BE2C (cell line): ENCODE measurements around the gene KIFC3.
A peak's percentile ranks its signal among the peaks of the same experiment; 100 is the strongest.

Source experiments
- DNase-seq: peaks from one replicate; pipeline ENCODE4 v3.0.0-alpha.2; 2020
- H3K27me3 ChIP-seq: fragments of 250-450 bp; sonication (Bioruptor Pico); 2 replicates; pipeline ENCODE4 v1.5.1; 2020; ENCODE audit warnings: mild to moderate bottlenecking
- H3K36me3 ChIP-seq: fragments of 250-450 bp; sonication (Bioruptor Pico); 2 replicates; pipeline ENCODE4 v1.5.1; 2020; ENCODE audit warnings: mild to moderate bottlenecking
- H3K4me1 ChIP-seq: fragments of 250-450 bp; sonication (Bioruptor Pico); 2 replicates; pipeline ENCODE4 v1.5.1; 2020
- H3K4me3 ChIP-seq: 2 replicates; pipeline ENCODE4 v1.5.1; 2011; ENCODE audit warnings: low read depth, low read length
- H3K9me3 ChIP-seq: fragments of 250-450 bp; sonication (Bioruptor Pico); 2 replicates; pipeline ENCODE4 v1.5.1; 2020
- CTCF ChIP-seq: IDR thresholded peaks from 2 replicates; pipeline ENCODE4 v1.5.1; 2012; ENCODE audit warnings: mild to moderate bottlenecking, low read depth, low read length

KIFC3 gene

DNA sequence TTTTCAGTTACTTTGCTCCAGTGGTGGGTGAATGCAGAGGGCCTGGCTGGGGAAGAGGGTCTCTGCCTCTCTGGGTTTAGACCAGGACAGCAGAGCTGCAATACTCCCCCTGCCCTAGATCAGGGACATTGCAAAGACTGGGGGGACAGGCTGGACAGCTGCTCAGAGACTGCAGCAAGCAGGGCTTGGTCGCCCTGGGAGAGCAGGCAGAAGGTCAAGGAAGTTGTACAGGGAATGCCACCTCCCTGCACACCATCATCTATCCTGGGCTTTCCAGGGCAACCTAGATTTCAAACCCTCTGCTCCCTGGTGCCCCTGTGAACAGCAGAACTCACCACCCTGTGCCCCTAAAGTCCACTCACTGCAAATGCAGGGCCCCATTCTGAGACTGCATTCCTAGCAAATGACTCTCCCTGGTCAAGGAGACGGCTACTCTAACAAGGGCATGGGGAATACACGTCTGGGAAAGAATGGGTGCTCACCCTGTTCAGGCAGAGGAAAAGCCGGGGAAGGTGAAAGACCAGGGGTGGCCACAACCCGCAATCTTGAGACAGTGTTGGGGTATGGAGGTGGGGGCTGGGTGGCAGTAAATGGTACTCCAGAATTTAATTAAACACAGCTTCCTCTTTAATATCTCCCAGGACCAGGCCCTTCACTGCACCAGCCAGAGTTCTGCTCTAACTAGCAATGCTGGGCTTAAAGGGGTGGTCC is 1.0 kb downstream of the KIFC3 start:
- no peaks in the 10 kb centered on the region for H3K27me3 ChIP-seq
- H3K4me1 ChIP-seq, result peaks cover 22% of the 10 kb centered on the region
- peak; percentile 8; the same call in 1 of the 2 replicates for TF ChIP-seq CTCF
- peak overlapping the region; percentile 63 for H3K4me3 ChIP-seq
- no peak for DNase-seq
- no peaks in the 10 kb centered on the region for H3K9me3 ChIP-seq
- H3K36me3 ChIP-seq, result no peaks in the 10 kb centered on the region

GRCh38 chr16:57800200-57801097 is 1.8 kb downstream of the KIFC3 start:
- no peak for TF ChIP-seq CTCF
- Histone ChIP-seq H3K27me3 (no peaks in the 10 kb centered on the region), H3K9me3 (no peaks in the 10 kb centered on the region), H3K4me3 (no peak overlapping the region), H3K36me3 (no peaks in the 10 kb centered on the region), H3K4me1 (peaks cover 22% of the 10 kb centered on the region)
- no peak for DNase-seq

DNA sequence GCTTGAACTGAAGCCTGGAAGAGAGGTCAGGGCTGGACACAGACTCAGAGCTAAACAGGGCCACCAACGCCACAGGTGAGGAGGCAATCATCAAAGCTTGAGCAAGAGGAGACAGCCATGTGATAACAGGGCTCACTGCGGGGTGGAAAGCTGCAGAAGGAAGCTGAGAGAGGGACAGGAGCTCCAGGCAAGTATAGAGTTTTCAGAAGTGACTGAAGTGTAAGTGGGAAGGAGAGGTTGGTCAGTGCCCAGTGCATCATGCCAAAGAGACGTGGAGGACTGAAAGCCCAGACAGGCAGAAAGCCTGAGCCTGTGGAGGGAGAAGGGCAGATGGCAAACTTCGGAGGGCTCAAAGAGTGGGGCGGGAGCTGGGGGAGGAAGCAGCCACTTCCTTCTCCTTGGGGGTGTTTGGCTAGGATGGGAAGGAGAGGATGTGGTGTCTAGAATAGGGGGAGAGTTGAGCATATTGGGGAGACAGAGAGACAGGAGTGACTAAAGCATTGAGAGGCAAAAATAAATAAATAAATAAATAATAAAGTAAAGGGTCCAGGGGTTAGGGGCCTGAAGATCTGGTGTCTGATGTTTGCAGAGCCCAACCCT is 2.6 kb downstream of the KIFC3 start:
- peaks cover 22% of the 10 kb centered on the region for H3K4me1 ChIP-seq
- DNase-seq, result no peak
- H3K4me3 ChIP-seq, result no peak overlapping the region

GRCh38 chr16:57798953-57799599 is 3.2 kb downstream of the KIFC3 start:
- Histone ChIP-seq H3K9me3 (no peaks in the 10 kb centered on the region), H3K4me3 (no peak overlapping the region), H3K27me3 (no peaks in the 10 kb centered on the region), H3K4me1 (peaks cover 20% of the 10 kb centered on the region), H3K36me3 (no peaks in the 10 kb centered on the region)
- TF ChIP-seq CTCF, result no peak
- no peak for DNase-seq

More for the DNA sequence above, 2.6 kb downstream of the KIFC3 start:
- Histone ChIP-seq H3K36me3 (no peaks in the 10 kb centered on the region), H3K9me3 (no peaks in the 10 kb centered on the region), H3K27me3 (no peaks in the 10 kb centered on the region)
- no peak for TF ChIP-seq CTCF

DNA sequence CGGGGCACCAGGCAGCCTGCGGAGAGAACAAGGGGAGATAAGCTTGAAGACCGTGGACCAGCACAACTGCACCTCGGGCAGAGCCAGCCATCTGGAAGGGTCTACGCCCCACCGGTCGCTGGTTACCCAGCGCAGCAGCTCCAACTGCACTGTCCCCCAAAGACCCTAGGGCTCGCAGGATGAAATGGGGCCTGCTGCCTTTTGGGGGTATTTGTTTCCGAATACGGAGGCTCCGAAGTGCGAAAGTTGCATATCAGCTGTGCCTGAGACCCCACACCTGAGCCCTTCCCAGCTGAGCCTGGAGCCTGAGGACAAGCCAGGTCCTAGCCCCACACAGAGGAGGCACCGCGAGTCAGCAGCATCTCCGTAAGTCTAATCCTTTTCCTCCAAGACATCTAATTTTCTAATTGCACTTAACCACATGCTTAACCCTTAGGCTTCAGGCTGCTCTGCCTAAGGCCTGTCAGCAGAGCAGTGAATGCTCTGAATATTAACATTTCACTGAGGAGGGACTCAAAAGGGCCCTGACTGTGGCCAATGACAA is 4.0 kb downstream of the KIFC3 start:
- H3K27me3 ChIP-seq, result no peaks in the 10 kb centered on the region
- TF ChIP-seq CTCF, result no peak
- no peaks in the 10 kb centered on the region for H3K36me3 ChIP-seq
- DNase-seq, result no peak
- no peak overlapping the region for H3K4me3 ChIP-seq
- H3K9me3 ChIP-seq, result no peaks in the 10 kb centered on the region
- H3K4me1 ChIP-seq, result peaks cover 12% of the 10 kb centered on the region
